Stimulated activated naive CD4-positive, alpha-beta T cell (primary cell): ENCODE results near the gene TMEM161A.
"Not testable (repeated sequence)": the region's sequence is repeated elsewhere in the genome, so short reads cannot be mapped to it uniquely, and the experiment has no call there.

Experiments used
- DNase-seq, 6 experiments: peaks; one replicate each; lab custom pipeline; 2025; lab: John Stamatoyannopoulos, UW

TMEM161A gene

DNA sequence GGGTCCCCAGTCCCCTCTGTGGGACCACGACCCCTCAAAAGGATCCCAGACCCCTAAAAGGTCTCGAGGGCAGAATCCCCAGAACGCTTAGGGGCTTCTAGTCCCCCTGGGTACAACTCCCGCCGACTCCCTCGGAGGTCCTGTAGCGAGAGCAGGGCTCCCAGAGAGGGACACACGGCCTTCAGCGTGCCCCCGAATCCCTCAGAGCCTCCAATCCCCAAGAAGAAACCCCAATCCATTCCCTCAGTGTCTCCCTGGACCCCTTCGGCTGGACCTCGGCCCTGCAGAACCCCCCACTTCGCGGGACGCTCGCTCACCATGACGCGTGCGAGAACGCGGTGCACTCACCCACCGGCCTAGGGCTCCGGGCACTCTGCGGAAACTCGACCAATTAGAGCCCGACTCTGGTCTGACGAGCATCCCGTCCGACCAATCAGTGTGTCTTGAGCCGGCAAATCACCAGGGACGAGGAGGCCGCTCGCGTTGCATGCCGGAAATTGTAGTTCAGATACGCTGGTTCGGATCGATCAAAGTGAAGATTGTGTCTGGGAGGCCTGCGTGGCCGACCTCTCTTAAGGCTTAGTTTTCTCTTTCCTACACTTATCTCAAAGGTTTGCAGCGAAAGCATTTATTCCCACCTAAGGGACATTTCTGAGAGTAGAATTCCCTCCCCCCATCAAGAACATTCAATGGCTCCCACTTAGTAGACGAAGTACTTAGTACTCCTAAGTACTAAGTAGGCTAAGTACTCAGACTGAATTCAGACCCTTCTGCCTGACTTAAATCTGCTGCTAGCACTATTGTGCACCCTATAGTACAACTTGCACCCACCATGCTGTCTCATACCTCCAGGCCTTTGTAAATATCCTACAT, at the start of gene TMEM161A:
TSS of gene TMEM161A (minus strand) at position 370 of the 873 bp plus-strand sequence. CDS start at position 320, 50 bp downstream.
- DNase-seq = peak; percentile 89 to 95 (median 93)

GRCh38 chr19:19186742-19187141, 48.5 kb upstream of the TMEM161A start:
- DNase-seq = no peak

GRCh38 chr19:19185853-19186740, 47.8 kb upstream of the TMEM161A start:
- DNase-seq = peak; percentile 13 to 67 (median 48)

GRCh38 chr19:19181488-19181998, 43.3 kb upstream of the TMEM161A start:
- no peak for DNase-seq

- no peak for DNase-seq
These were observed 41.5 kb upstream of the TMEM161A start for GRCh38 chr19:19179548-19180441.

- DNase-seq = no peak
These were observed 38.7 kb upstream of the TMEM161A start for GRCh38 chr19:19176950-19177349.

DNA sequence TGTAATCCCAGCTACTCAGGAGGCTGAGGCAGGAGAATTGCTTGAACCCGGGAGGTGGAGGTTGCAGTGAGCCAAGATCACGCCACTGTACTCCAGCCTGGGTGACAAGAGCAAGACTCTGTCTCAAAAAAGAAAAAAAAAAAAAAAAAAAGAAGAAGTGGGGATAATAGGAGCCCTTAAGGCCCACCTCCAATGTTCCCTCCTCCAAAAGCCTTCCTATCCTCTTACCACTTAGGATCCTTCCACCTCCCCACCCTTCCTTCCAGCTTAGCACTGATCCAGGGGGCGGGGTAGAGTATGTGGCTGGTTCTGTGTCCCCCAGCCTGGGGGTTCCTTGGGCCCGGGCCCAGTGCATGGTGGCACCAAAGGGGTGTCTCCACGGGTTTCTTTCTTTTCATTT, 35.0 kb upstream of the TMEM161A start:
- not testable (repeated sequence) for DNase-seq

GRCh38 chr19:19171821-19172532, 33.7 kb upstream of the TMEM161A start:
- no peak for DNase-seq

- no peak for DNase-seq
These were observed 32.8 kb upstream of the TMEM161A start for GRCh38 chr19:19170873-19171672.

DNA sequence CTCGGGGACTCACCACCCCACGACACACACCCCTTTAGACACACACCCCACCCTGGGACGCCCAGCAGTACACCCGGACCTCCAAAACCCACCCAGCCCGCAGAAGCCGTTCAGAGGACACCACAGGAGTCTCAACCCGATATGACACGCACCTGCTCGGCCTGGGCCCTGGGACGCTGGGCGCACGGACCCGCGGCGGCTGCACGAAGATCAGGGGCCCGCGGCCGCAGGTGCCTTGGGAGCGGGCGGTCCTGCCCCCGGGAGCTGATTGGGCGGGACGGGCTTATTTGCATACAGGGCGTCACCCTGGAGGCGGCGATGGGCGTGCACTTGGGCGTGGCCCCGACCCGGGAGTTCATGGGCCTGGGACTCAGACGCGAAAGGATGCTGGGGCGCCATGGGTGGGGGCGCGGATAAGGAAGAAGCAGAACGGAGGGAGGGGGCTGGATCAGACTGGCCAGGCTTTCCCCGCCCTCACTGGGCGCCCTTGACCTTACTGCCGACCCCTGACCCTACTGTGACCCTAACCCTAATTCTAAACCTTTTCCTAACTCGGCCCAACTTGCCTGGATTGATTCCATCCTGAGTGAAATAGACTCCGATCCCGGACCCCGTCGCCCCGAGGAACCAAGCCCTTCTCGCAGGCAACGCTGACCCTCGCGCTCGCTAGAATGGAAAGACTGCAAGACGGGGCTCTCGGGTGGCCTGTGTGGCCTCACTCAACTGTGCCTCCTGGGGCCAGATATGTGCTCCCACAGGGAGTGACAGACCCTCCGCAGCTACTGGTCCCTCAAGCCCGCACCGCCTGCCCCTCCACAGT, 32.0 kb upstream of the TMEM161A start, which contains the start of gene MEF2B:
TSS of gene MEF2B (minus strand) at position 211 of the 820 bp plus-strand sequence. CDS start 19,528 bp downstream, outside the sequence.
- peak; percentile 63 to 77 (median 72) for DNase-seq

- no peak for DNase-seq
These were observed 31.2 kb upstream of the TMEM161A start for GRCh38 chr19:19169236-19170052.

DNA sequence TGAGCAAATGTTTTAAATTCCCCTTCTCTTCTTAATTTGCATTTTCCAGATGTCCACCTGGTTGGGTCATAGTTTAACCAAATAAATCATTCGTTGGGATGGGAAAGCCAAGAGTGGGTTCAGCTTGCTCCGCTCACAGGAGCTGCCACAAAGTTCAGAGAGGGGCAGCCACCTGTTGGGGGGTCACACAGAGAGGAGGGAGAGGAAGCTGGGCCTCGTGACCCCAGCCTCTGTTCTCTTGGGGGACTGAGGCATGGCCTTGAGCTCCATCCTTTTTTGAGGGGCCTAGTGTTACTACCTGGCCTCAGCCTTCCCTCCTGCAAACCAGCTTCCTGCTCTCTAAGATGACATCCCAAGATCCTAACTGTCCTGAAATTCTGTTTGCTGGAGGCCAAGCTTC, 29.3 kb upstream of the TMEM161A start:
- DNase-seq = no peak

- DNase-seq = no peak
These were observed 27.1 kb upstream of the TMEM161A start for GRCh38 chr19:19165396-19165795.

GRCh38 chr19:19162495-19162894, 24.2 kb upstream of the TMEM161A start:
- DNase-seq = no peak

DNA sequence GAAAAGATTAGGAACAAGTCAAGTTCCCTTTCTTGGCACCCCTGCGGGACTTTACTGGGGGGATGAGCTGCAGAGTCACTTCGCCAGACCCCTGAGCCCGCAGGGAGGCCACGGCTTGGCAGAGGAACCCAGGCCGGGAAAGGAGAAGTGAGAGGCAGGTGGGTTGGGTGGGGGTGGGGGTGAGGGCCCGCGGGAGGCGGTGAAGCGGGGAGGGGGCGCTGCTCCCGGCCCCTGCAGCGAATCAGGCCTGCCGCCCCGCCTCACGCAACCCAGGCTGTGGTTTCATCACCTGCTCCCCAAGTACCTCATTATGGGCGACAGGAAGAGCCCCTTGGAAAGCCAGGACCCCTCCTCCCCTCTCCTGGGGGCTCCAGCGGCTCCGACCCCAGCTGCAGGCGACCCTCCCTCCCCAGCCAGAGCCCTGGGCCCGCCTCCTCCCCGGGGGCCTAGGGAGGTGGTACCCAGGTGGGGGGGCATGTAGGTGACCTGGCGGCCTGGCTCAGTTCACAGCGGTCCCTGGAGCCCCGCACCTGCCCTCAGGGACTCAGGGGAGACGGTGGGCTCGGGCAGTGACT, 22.3 kb upstream of the TMEM161A start:
- no peak for DNase-seq

DNA sequence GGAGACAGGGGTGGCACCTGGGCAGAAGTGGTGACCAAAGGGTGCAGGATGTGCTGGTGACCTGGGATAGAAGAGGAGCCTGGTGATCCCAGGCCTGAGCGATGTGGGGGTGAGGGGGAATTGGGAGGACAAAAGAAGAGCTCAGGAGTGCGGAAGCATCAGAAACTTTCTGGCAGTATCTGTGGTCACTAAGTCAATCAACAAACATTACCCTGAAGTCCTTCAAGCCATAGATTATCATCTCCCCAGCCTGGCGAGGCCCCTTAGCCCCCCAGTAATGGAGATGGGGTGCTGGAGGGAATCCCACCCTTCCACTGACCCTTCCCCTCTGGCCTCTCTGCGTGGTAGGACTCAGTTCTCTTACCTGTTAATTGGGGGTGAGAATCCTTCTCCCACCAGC, 21.3 kb upstream of the TMEM161A start:
- no peak for DNase-seq

DNA sequence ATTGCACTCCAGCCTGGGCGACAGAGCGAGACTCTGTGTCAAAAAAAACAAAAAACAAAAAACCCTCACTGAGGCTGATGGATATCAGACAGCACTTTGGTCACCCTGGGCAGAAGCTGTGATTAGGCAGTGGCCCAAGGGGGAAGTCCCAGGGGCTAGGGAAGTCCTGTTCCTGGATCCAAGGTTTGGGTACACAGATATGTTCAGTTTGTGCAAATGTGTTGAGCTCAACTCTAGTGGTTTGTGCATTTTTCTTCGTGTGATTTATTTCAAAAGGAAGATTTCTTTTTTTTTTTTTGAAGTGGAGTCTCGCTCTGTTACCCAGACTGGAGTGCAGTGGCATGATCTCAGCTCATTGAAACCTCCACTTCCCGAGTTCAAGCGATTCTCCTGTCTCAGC, 19.5 kb upstream of the TMEM161A start:
- DNase-seq = no peak
